MM.1S (cell line): Measurements from ENCODE around the gene DEAF1.

Experiments
- DNase-seq: peaks from one replicate; pipeline ENCODE4 v3.0.0-alpha.2; 2015
- H2AFZ ChIP-seq: fragments of 300-600 bp; sonication (generic); 2 replicates; pipeline ENCODE4 v1.6.0; 2016; ENCODE audit warnings: antibody characterized with exemption, low read length
- H3F3A ChIP-seq: fragments of 300-600 bp; sonication (generic); 2 replicates; pipeline ENCODE4 v1.6.1; 2016; ENCODE audit warnings: mild to moderate bottlenecking, antibody characterized with exemption, low read length, moderate library complexity, mixed read lengths; ENCODE audit not compliant: insufficient read depth
- H3K27ac ChIP-seq: fragments of 300-600 bp; sonication (generic); 2 replicates; pipeline ENCODE4 v1.5.1; 2016; ENCODE audit warnings: mild to moderate bottlenecking, low read length
- H3K27me3 ChIP-seq: fragments of 300-600 bp; sonication (generic); replicated peaks from 2 replicates; pipeline ENCODE4 v1.6.0; 2016; ENCODE audit warnings: low read length; ENCODE audit not compliant: insufficient read depth
- H3K36me3 ChIP-seq: fragments of 300-600 bp; sonication (generic); replicated peaks from 2 replicates; pipeline ENCODE4 v1.6.1; 2016; ENCODE audit warnings: mild to moderate bottlenecking, low read length, mixed read lengths; ENCODE audit not compliant: insufficient read depth
- H3K4me1 ChIP-seq: fragments of 300-600 bp; sonication (generic); 2 replicates; pipeline ENCODE4 v1.6.1; 2016; ENCODE audit warnings: low read length, mixed read lengths
- H3K4me2 ChIP-seq: fragments of 300-600 bp; sonication (generic); 2 replicates; pipeline ENCODE4 v1.6.0; 2016; ENCODE audit warnings: low read depth, low read length
- H3K4me3 ChIP-seq: fragments of 300-600 bp; sonication (generic); 2 replicates; pipeline ENCODE4 v1.5.1; 2016; ENCODE audit warnings: low read length, mixed read lengths
- H3K79me2 ChIP-seq: fragments of 300-600 bp; sonication (generic); 2 replicates; pipeline ENCODE4 v1.6.1; 2016; ENCODE audit warnings: mixed run types, low read length, mixed read lengths
- H3K9ac ChIP-seq: fragments of 300-600 bp; sonication (generic); 2 replicates; pipeline ENCODE4 v1.6.1; 2016; ENCODE audit warnings: low read length, mixed read lengths
- H3K9me2 ChIP-seq: fragments of 300-600 bp; sonication (generic); replicated peaks from 2 replicates; pipeline ENCODE4 v1.6.1; 2016; ENCODE audit warnings: mild to moderate bottlenecking, low read length, mixed read lengths; ENCODE audit not compliant: insufficient read depth
- H3K9me3 ChIP-seq: fragments of 300-600 bp; sonication (generic); replicated peaks from 2 replicates; pipeline ENCODE4 v1.6.1; 2016; ENCODE audit warnings: mild to moderate bottlenecking, low read length, mixed read lengths; ENCODE audit not compliant: insufficient read depth
- H4K20me1 ChIP-seq: fragments of 300-600 bp; sonication (generic); 2 replicates; pipeline ENCODE4 v1.6.1; 2016; ENCODE audit warnings: mild to moderate bottlenecking, low read length, moderate library complexity, mixed read lengths; ENCODE audit not compliant: insufficient read depth
- CTCF ChIP-seq: fragments of 300-600 bp; sonication (generic); IDR thresholded peaks from 2 replicates; pipeline ENCODE4 v1.5.1; 2016; ENCODE audit warnings: antibody characterized with exemption, low read length, mixed read lengths
- EZH2 ChIP-seq: fragments of 300-600 bp; sonication (generic); optimal IDR thresholded peaks from 2 replicates; pipeline ENCODE3; 2017; ENCODE audit warnings: low read depth, mild to moderate bottlenecking, antibody characterized with exemption, low read length, mixed read lengths
- EZH2phosphoT487 ChIP-seq: fragments of 300-600 bp; sonication (generic); IDR thresholded peaks from 2 replicates; pipeline ENCODE4 v1.6.1; 2018; ENCODE audit warnings: antibody characterized with exemption, low read length

DEAF1 gene

DNA sequence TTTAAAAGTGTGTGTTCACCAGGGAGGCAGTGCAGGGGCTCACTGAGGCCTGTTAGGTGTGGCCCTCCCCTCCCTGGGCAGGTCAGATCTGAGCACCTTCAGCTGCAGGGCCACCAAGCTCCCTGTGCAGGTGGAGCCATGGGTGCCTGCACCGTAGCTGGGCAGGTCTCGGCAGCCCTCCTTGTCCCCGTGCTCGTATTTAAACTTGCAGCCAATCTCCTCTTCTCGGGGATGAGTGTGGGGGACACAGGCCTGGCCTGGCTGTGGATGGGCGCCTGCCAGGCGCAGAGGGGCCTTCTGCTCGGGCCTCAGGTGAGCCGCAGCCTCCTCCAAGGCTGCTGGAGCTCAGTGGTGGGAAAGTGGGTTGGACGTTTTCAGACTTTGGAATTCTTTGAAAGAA, 99.6 kb downstream of the DEAF1 start:
- H3K4me1 ChIP-seq, result no peaks in the 10 kb centered on the region
- no peaks in the 10 kb centered on the region for H3F3A ChIP-seq
- no peak overlapping the region for H2AFZ ChIP-seq
- no peaks in the 10 kb centered on the region for H3K9me2 ChIP-seq
- H3K4me2 ChIP-seq, result no peak overlapping the region
- H3K9me3 ChIP-seq, result no peaks in the 10 kb centered on the region
- no peak for DNase-seq
- H3K4me3 ChIP-seq, result no peak overlapping the region
- H4K20me1 ChIP-seq, result no peaks in the 10 kb centered on the region
- H3K27me3 ChIP-seq, result no peaks in the 10 kb centered on the region
- no peak overlapping the region for H3K9ac ChIP-seq
- peaks cover 21% of the 10 kb centered on the region for H3K36me3 ChIP-seq
- TF ChIP-seq CTCF (no peak), EZH2phosphoT487 (no peak), EZH2 (no peak)
- no peak overlapping the region for H3K27ac ChIP-seq
- peaks cover 68% of the 10 kb centered on the region for H3K79me2 ChIP-seq
